K562 (cell line): ENCODE results near the gene IGSF3. TPM values are rescaled to one million over a fixed set of nuclear protein-coding genes. Genes with fewer than 3 reads are reported as not detected.

Experiments used
- ATAC-seq: fragments of 200-7000 bp; cut with Tn5 transposase; 3 replicates; pipeline ENCODE4 v1.9.1; 2020; ENCODE audit warnings: moderate library complexity
- BruUV-seq: library from RNA; stranded (reverse); fragments of 400-500 nt; replicated peaks from 2 replicates; lab custom pipeline; 2021; lab: Mats Ljungman, UMichigan
- CTCF ChIA-PET: fragments of 300-600 bp; formaldehyde crosslinking; extraction: SDS; loops from one replicate; lab custom pipeline; 2021; ENCODE audit warnings: low intra/inter-chr PET ratio; lab: Yijun Ruan, JAX
- POLR2A ChIA-PET: fragments of 300-600, 350-650 bp; sonication (Branson Sonifier 250); formaldehyde crosslinking; extraction: SDS; loops from one replicate; lab custom pipeline; 2021; ENCODE audit warnings: antibody characterized with exemption, inconsistent platforms; lab: Yijun Ruan, JAX
- DNase-seq, 4 experiments: peaks; one replicate each; pipeline versions ENCODE4 v3.0.0 to v3.0.0-alpha.2; 2011 to 2018; ENCODE audit warnings: low spot score in 3 of 4, mixed read lengths in 3 of 4; ENCODE audit errors: extremely low read depth in 1 of 4
- FAIRE-seq: peaks from 2 replicates; lab custom pipeline; 2011; peaks lifted over from hg19 to GRCh38; lab: Jason Lieb, UNC
- H2AFZ ChIP-seq: 2 replicates; pipeline ENCODE4 v1.6.0; 2011; ENCODE audit warnings: low read depth, low read length, control low read depth, inconsistent platforms
- H3K27ac ChIP-seq: fragments of 200-600 bp; 3 replicates; pipeline ENCODE4 v1.8.0; 2011; ENCODE audit warnings: low read depth, mild to moderate bottlenecking, control low read depth, inconsistent platforms, low read length, moderate library complexity, mixed read lengths; ENCODE audit errors: extremely low read depth
- H3K27me3 ChIP-seq, 2 experiments: fragments of 300-600 bp in 1 of 2; 2 replicates in 1 of 2; 3 replicates in 1 of 2; pipeline versions ENCODE4 v1.6.0 to v1.8.0; 2011; ENCODE audit warnings: inconsistent platforms in 2 of 2, low read length in 2 of 2, mild to moderate bottlenecking in 1 of 2, mixed read lengths in 1 of 2, moderate library complexity in 1 of 2; ENCODE audit not compliant: control insufficient read depth in 2 of 2, insufficient read depth in 2 of 2
- H3K36me3 ChIP-seq: fragments of 300-600 bp; 3 replicates; pipeline ENCODE4 v1.8.0; 2011; ENCODE audit warnings: mild to moderate bottlenecking, low read length, inconsistent platforms; ENCODE audit not compliant: control insufficient read depth, insufficient read depth
- H3K4me1 ChIP-seq, 2 experiments: fragments of 200-600 bp in 1 of 2; replicated peaks in 1 of 2; 2 replicates in 1 of 2; 3 replicates in 1 of 2; pipeline versions ENCODE4 v1.5.1 to v1.8.0; 2011; ENCODE audit warnings: inconsistent platforms in 2 of 2, low read length in 2 of 2, mild to moderate bottlenecking in 1 of 2, mixed read lengths in 1 of 2, moderate library complexity in 1 of 2; ENCODE audit not compliant: control insufficient read depth in 2 of 2, insufficient read depth in 2 of 2
- H3K4me2 ChIP-seq: 2 replicates; pipeline ENCODE4 v1.6.1; 2011; ENCODE audit warnings: low read length, control low read depth, inconsistent platforms, mixed read lengths; ENCODE audit not compliant: insufficient read depth
- H3K4me3 ChIP-seq: fragments of 200-600 bp; sonication (generic), shearing (Covaris generic); 2 replicates; pipeline ENCODE4 v1.5.1; 2016; ENCODE audit warnings: control low read depth, inconsistent platforms
- H3K79me2 ChIP-seq: fragments of 200-600 bp; 3 replicates; pipeline ENCODE4 v1.8.0; 2011; ENCODE audit warnings: low read length, inconsistent platforms; ENCODE audit not compliant: control insufficient read depth, insufficient read depth
- H3K9ac ChIP-seq, 2 experiments: 2 replicates each; pipeline versions ENCODE4 v1.6.0 to v1.6.1; 2011; ENCODE audit warnings: low read depth in 2 of 2, low read length in 2 of 2, control low read depth in 1 of 2, inconsistent platforms in 1 of 2, mild to moderate bottlenecking in 1 of 2, mixed read lengths in 1 of 2; ENCODE audit not compliant: insufficient read depth in 1 of 2
- H3K9me1 ChIP-seq: one replicate; pipeline ENCODE4 v1.6.0; 2011; ENCODE audit warnings: inconsistent platforms, mild to moderate bottlenecking, low read length, moderate library complexity; ENCODE audit not compliant: control insufficient read depth, insufficient read depth
- H3K9me3 ChIP-seq: replicated peaks from 2 replicates; pipeline ENCODE4 v1.5.1; 2011; ENCODE audit warnings: low read depth, low read length, inconsistent platforms; ENCODE audit not compliant: control insufficient read depth, insufficient read depth
- H4K20me1 ChIP-seq: replicated peaks from 2 replicates; pipeline ENCODE4 v1.6.1; 2011; ENCODE audit warnings: low read length, inconsistent platforms, mixed read lengths; ENCODE audit not compliant: control insufficient read depth, insufficient read depth
- ATF7 ChIP-seq: fragments of 450-650 bp; IDR thresholded peaks from 2 replicates; pipeline ENCODE4 v1.7.1; 2014; ENCODE audit warnings: mild to moderate bottlenecking, moderate library complexity
- BACH1 ChIP-seq: fragments of 200-800 bp; sonication (Bioruptor generic); IDR thresholded peaks from 2 replicates; pipeline ENCODE4 v1.6.1; 2016; ENCODE audit warnings: missing genetic modification characterization, missing compliant biosample characterization
- CBFA2T3 ChIP-seq: fragments of 450-650 bp; IDR thresholded peaks from 2 replicates; pipeline ENCODE4 v1.6.1; 2017
- DPF2 ChIP-seq: fragments of 450-650 bp; IDR thresholded peaks from 2 replicates; pipeline ENCODE4 v1.6.1; 2016
- GATA2 ChIP-seq: sonication (generic); formaldehyde crosslinking; IDR thresholded peaks from 2 replicates; pipeline ENCODE4 v1.4.0; 2020; ENCODE audit warnings: mild to moderate bottlenecking, missing genetic modification reagents
- NUFIP1 ChIP-seq: fragments of 450-650 bp; IDR thresholded peaks from 2 replicates; pipeline ENCODE4 v1.6.1; 2018; ENCODE audit not compliant: partially characterized antibody
- POLR2AphosphoS5 ChIP-seq: IDR thresholded peaks from 2 replicates; pipeline ENCODE4 v1.6.1; 2011; ENCODE audit warnings: mild to moderate bottlenecking, low read depth, low read length, moderate library complexity; ENCODE audit not compliant: control insufficient read depth, insufficient read depth
- RCOR1 ChIP-seq, 2 experiments: IDR thresholded peaks; 2 replicates each; pipeline ENCODE4 v1.6.1; 2012; ENCODE audit warnings: low read depth in 2 of 2, low read length in 2 of 2, borderline replicate concordance in 1 of 2, improper control_type of control experiment in 1 of 2
- SNRNP70 ChIP-seq: fragments of 200-400 bp; formaldehyde crosslinking; optimal IDR thresholded peaks from 2 replicates; pipeline ENCODE3; 2017; ENCODE audit warnings: low read depth, low read length
- SP1 ChIP-seq: sonication (generic); formaldehyde crosslinking; IDR thresholded peaks from 2 replicates; pipeline ENCODE4 v1.8.1; 2022; ENCODE audit warnings: mild to moderate bottlenecking, missing genetic modification reagents
- STAT5B ChIP-seq: fragments of 250-450 bp; sonication (Bioruptor Pico); IDR thresholded peaks from 2 replicates; pipeline ENCODE4 v1.8.0; 2021; ENCODE audit warnings: mild to moderate bottlenecking, inconsistent platforms
- TCF3 ChIP-seq: sonication (generic); formaldehyde crosslinking; IDR thresholded peaks from 2 replicates; pipeline ENCODE4 v1.4.0; 2020; ENCODE audit warnings: mild to moderate bottlenecking, missing genetic modification reagents
- TEAD2 ChIP-seq: fragments of 450-650 bp; IDR thresholded peaks from 2 replicates; pipeline ENCODE4 v1.6.1; 2016; ENCODE audit warnings: missing genetic modification characterization, control low read depth, missing compliant biosample characterization
- TEAD4 ChIP-seq, 2 experiments: sonication (generic) in 1 of 2; formaldehyde crosslinking in 1 of 2; IDR thresholded peaks; 2 replicates each; pipeline versions ENCODE4 v1.6.1 to v1.8.0; 2012 to 2022; ENCODE audit warnings: borderline replicate concordance in 1 of 2, inconsistent platforms in 1 of 2, low read length in 1 of 2, mild to moderate bottlenecking in 1 of 2, missing genetic modification reagents in 1 of 2
- XRCC3 ChIP-seq: fragments of 450-650 bp; IDR thresholded peaks from 2 replicates; pipeline ENCODE4 v1.6.1; 2017; ENCODE audit warnings: mild to moderate bottlenecking, moderate library complexity
- ZEB2 ChIP-seq: fragments of 450-650 bp; IDR thresholded peaks from 2 replicates; pipeline ENCODE4 v1.6.1; 2016
- ZKSCAN8 ChIP-seq: fragments of 200-800 bp; sonication (Bioruptor generic); IDR thresholded peaks from 2 replicates; pipeline ENCODE4 v1.6.1; 2016; ENCODE audit warnings: missing genetic modification characterization, missing compliant biosample characterization
- ZNF57 ChIP-seq: fragments of 450-650 bp; formaldehyde crosslinking; IDR thresholded peaks from 2 replicates; pipeline ENCODE4 v1.4.0; 2020; ENCODE audit warnings: mild to moderate bottlenecking, moderate library complexity
- ZNF583 ChIP-seq: fragments of 250-450 bp; sonication (Bioruptor Pico); IDR thresholded peaks from 2 replicates; pipeline ENCODE4 v1.4.0; 2020
- ZNF77 ChIP-seq: fragments of 250-450 bp; sonication (Bioruptor Pico); IDR thresholded peaks from 2 replicates; pipeline ENCODE4 v1.5.0; 2020
- ZZZ3 ChIP-seq: fragments of 450-650 bp; IDR thresholded peaks from 2 replicates; pipeline ENCODE4 v1.6.1; 2016; ENCODE audit warnings: antibody characterized with exemption, mild to moderate bottlenecking, moderate library complexity
- WGBS: fragments of 100-300 bp; shearing (Covaris generic); methylation state at CpG from one replicate; pipeline ENCODE4 v1.1.6; 2016; ENCODE audit warnings: low coverage, mixed read lengths; ENCODE audit not compliant: insufficient coverage; ENCODE audit errors: missing lambda C conversion rate; 5-methylcytosine and 5-hydroxymethylcytosine counted together
- in situ Hi-C: fragments of 300-500 bp; cut with MboI; formaldehyde crosslinking; loops from 4 replicates; pipeline ENCODE4 v1.15.0; 2018; ENCODE audit warnings: inconsistent platforms, mixed read lengths
- intact Hi-C: fragments of 100-400 bp; cut with micrococcal nuclease; formaldehyde crosslinking; loops from 2 replicates; pipeline ENCODE4 v1.14.2; 2022
- polyA plus RNA-seq, 8 experiments: library from polyadenylated mRNA; depleted of rRNA in 4 of 8; stranded (reverse) in 5 of 8; unstranded in 3 of 8; fragments of >200 nt; fragmentation: Nextera tagmentation in 2 of 8; fragmentation: Illumina TruSeq in 1 of 8; extraction: Ambion mirVana in 2 of 8; extraction: Trizol in 1 of 8; gene quantifications; 2 replicates each; pipeline versions ENCODE4 v1.2.1 to v1.2.3, GENCODE V29; 2011 to 2014; ENCODE audit warnings: inconsistent platforms in 1 of 8, missing spikeins in 1 of 8
- total RNA-seq, 7 experiments: library from RNA; depleted of rRNA in 6 of 7; stranded (reverse); fragments of >200 nt in 6 of 7; fragmentation: Illumina TruSeq in 2 of 7; extraction: Trizol in 2 of 7; gene quantifications; 2 replicates each; pipeline versions ENCODE4 v1.2.1 to v1.2.3, GENCODE V29; 2011 to 2021; ENCODE audit warnings: low replicate concordance in 1 of 7
- TF ChIP-seq, protein P1 (sequence below), 3 experiments: IDR thresholded peaks in 2 of 3; conservative IDR thresholded peaks in 1 of 3; 2 replicates each; pipeline ENCODE4 v1.5.1; 2011 to 2012; ENCODE audit warnings: low read length in 3 of 3, mild to moderate bottlenecking in 3 of 3, control low read depth in 2 of 3, improper control_type of control experiment in 1 of 3, inconsistent platforms in 1 of 3, low read depth in 1 of 3, mixed read lengths in 1 of 3, moderate library complexity in 1 of 3; ENCODE audit not compliant: insufficient read depth in 2 of 3
- TF ChIP-seq, protein P2 (sequence below): fragments of 450-650 bp; formaldehyde crosslinking; IDR thresholded peaks from 2 replicates; pipeline ENCODE4 v1.4.0; 2020; ENCODE audit warnings: mild to moderate bottlenecking, moderate library complexity

The IGSF3 gene
- total and polyA plus RNA-seq, 9 of the 15 experiments (the other 6 are each of a cell fraction or from before 2014, with no cell fraction given) = 1.1 to 15.0 (median 8.3) TPM

DNA sequence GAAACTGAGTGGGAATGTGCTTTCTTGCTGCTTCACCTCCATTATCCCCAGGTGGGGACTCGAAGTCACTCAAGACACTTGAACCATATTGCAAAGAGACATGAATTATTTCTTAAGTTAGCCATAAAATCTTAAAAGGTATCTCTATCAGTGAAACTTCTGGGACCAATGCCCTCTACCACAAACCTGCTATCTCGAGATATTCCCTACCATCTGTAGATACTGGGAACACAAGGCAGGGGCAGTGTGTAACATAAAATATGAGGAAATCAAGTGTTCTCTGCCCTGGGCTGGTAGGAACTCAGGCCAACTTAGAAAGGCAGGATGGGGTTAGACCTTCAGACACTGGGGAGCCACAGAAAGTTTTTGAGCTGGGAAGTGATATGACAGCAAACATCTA is 95.4 kb downstream of the IGSF3 start:
- peaks cover 39% of the 10 kb centered on the region for H3K79me2 ChIP-seq
- FAIRE-seq = peak; percentile 19
- CTCF ChIA-PET = interaction anchor here (0.6 kb wide), 1 partner anchor 331 kb away, joined by 3 read pairs; no protein-coding TSS in a partner anchor
- no peak overlapping the region; the same call in 1 of the 3 replicates for H3K27ac ChIP-seq
- in situ Hi-C loops (no loop called here), intact Hi-C loops (loop anchor here (5.0 to 10.0 kb wide), 2 partner anchors 150 to 553 kb away; partner anchors contain the start of gene TRIM45)
- 21% methylated on average over 2 of the region's 2 CpGs for WGBS
- peak overlapping the region; percentile 92 for H3K4me2 ChIP-seq
- no peaks in the 10 kb centered on the region for H3K27me3 ChIP-seq
- POLR2A ChIA-PET = interaction anchor here (0.9 to 1.3 kb wide), 4 partner anchors 30 to 343 kb away, joined by 3 read pairs; partner anchors contain the start of gene IGSF3
- H3K4me1 ChIP-seq = peaks cover 45 to 50% of the 10 kb centered on the region in 2 experiments
- no TSS peak for BruUV-seq
- peaks cover 2% of the 10 kb centered on the region; the same call in 1 of the 3 replicates for H3K36me3 ChIP-seq
- peak in 2 of 4 experiments; percentile 15 to 30 for DNase-seq
- ATAC-seq = no peak
- peaks cover 18% of the 10 kb centered on the region; the same call in 1 of the 2 replicates for H4K20me1 ChIP-seq
- no peaks in the 10 kb centered on the region for H3K9me3 ChIP-seq
- H3K9me1 ChIP-seq = no peaks in the 10 kb centered on the region
- peak overlapping the region; percentile 5; the same call in 1 of the 2 replicates for H2AFZ ChIP-seq
- H3K4me3 ChIP-seq = no peak overlapping the region
- peak overlapping the region; percentile 93 to 97; a peak in 2 of 4 replicates for H3K9ac ChIP-seq
- TF ChIP-seq NUFIP1 = no peak
- TF ChIP-seq, protein P1, sequence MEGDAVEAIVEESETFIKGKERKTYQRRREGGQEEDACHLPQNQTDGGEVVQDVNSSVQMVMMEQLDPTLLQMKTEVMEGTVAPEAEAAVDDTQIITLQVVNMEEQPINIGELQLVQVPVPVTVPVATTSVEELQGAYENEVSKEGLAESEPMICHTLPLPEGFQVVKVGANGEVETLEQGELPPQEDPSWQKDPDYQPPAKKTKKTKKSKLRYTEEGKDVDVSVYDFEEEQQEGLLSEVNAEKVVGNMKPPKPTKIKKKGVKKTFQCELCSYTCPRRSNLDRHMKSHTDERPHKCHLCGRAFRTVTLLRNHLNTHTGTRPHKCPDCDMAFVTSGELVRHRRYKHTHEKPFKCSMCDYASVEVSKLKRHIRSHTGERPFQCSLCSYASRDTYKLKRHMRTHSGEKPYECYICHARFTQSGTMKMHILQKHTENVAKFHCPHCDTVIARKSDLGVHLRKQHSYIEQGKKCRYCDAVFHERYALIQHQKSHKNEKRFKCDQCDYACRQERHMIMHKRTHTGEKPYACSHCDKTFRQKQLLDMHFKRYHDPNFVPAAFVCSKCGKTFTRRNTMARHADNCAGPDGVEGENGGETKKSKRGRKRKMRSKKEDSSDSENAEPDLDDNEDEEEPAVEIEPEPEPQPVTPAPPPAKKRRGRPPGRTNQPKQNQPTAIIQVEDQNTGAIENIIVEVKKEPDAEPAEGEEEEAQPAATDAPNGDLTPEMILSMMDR (IDR thresholded peaks at IDR 0.05 in 2 of 3, conservative IDR thresholded peaks at IDR 0.05 in 1 of 3; ENCODE audit: insufficient read depth in 2 of 3, low read depth in 1 of 3, low read length in 3 of 3) = no peak
- TF ChIP-seq GATA2 = no peak
- peak; percentile 37; the same call in 1 of the 2 replicates for TF ChIP-seq TEAD4 (IDR thresholded peaks at IDR 0.05; ENCODE audit: low read length)
- no peak for TF ChIP-seq TEAD4 (CRISPR knock-in tag; IDR thresholded peaks at IDR 0.05; ENCODE audit: borderline replicate concordance)
- no peak for TF ChIP-seq ZKSCAN8
- TF ChIP-seq POLR2AphosphoS5 = no peak
- TF ChIP-seq ZNF583 = no peak
- TF ChIP-seq ZNF57 = no peak
- no peak for TF ChIP-seq BACH1 (tag)
- TF ChIP-seq STAT5B = no peak
- no peak for TF ChIP-seq SNRNP70
- TF ChIP-seq ZZZ3 = no peak
- TF ChIP-seq SP1 = no peak
- no peak for TF ChIP-seq XRCC3
- TF ChIP-seq, protein P2, sequence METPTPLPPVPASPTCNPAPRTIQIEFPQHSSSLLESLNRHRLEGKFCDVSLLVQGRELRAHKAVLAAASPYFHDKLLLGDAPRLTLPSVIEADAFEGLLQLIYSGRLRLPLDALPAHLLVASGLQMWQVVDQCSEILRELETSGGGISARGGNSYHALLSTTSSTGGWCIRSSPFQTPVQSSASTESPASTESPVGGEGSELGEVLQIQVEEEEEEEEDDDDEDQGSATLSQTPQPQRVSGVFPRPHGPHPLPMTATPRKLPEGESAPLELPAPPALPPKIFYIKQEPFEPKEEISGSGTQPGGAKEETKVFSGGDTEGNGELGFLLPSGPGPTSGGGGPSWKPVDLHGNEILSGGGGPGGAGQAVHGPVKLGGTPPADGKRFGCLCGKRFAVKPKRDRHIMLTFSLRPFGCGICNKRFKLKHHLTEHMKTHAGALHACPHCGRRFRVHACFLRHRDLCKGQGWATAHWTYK (CRISPR knock-in tag) = no peak
- no peak for TF ChIP-seq ZEB2
- TF ChIP-seq CBFA2T3 = peak; percentile 52
- TF ChIP-seq TCF3 (CRISPR knock-in tag) = peak; percentile 60
- no peak for TF ChIP-seq ATF7
- 0 out of 2 replicates have a peak, but pooled peaks have one; percentile 16 for TF ChIP-seq TEAD2 (tag)
- TF ChIP-seq RCOR1 (IDR thresholded peaks at IDR 0.05; ENCODE audit: borderline replicate concordance in 1 of 2, low read depth in 2 of 2, low read length in 2 of 2) = 0 out of 4 replicates have a peak, but pooled peaks of 1 of the 2 experiments have one; percentile 5
- TF ChIP-seq DPF2 = 0 out of 2 replicates have a peak, but pooled peaks have one; percentile 10
- no peak for TF ChIP-seq ZNF77 (CRISPR knock-in tag)
